ENCODE results near the gene L3MBTL1. TPM values are rescaled to one million over a fixed set of nuclear protein-coding genes. Genes with fewer than 3 reads are reported as not detected.
"Not testable (repeated sequence)": the region's sequence is repeated elsewhere in the genome, so short reads cannot be mapped to it uniquely, and the experiment has no call there.

Gene L3MBTL1
- total RNA-seq, 1 experiment from 2014 or later = 24.9 TPM

DNA sequence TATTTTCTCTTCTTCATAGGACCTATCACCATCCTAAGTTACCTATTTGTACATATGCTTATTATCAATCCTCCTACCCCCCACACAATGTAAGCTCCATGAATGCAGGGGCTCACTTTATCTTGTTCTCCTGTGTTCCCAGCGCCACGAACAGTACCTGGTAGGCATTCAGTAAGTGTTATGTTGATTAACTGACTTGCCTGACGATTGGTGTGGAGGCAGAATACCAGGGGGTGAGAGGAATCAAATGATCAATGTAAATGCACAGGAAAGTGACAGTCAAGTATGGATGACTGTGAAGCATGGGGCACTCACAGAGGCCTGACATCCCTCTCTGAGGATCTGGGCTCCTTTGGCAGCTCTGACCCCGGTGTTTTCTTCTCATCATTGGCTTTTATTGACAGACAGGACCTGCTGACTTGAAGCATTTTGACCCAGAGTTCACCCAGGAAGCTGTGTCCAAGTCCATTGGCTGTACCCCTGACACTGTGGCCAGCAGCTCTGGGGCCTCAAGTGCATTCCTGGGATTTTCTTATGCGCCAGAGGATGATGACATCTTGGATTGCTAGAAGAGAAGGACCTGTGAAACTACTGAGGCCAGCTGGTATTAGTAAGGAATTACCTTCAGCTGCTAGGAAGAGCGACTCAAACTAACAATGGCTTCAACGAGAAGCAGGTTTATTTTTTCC lies 77.1 kb downstream of the L3MBTL1 start:
- Histone ChIP-seq H3K9me3 (ENCODE audit: control insufficient read depth, insufficient read depth, low read depth, low read length) (no peaks in the 10 kb centered on the region), H3K27ac (ENCODE audit: low read length) (no peak overlapping the region), H3K27me3 (ENCODE audit: control insufficient read depth, insufficient read depth, low read length) (no peaks in the 10 kb centered on the region), H3K36me3 (ENCODE audit: control insufficient read depth, insufficient read depth, low read length) (no peaks in the 10 kb centered on the region), H3K4me3 (ENCODE audit: low read depth in 2 of 2, low read length in 2 of 2) (no peak overlapping the region), H3K4me1 (ENCODE audit: control insufficient read depth, insufficient read depth, low read length) (0 out of 2 replicates have a peak, but pooled peaks cover under 1% of the 10 kb centered on the region)
- POLR2A ChIA-PET = no interaction called here
- TF ChIP-seq REST (IDR thresholded peaks at IDR 0.05; ENCODE audit: insufficient read depth in 1 of 2, low read depth in 2 of 2, low read length in 1 of 2) = no peak
- TF ChIP-seq TCF7L2 (IDR thresholded peaks at IDR 0.05; ENCODE audit: low read depth, low read length) = no peak
- TF ChIP-seq POLR2AphosphoS5 (IDR thresholded peaks at IDR 0.05; ENCODE audit: low read depth, low read length) = no peak
- TF ChIP-seq SIN3A (IDR thresholded peaks at IDR 0.05; ENCODE audit: borderline replicate concordance, insufficient read depth, low read depth, low read length) = no peak
- no peak for TF ChIP-seq CTCF (IDR thresholded peaks at IDR 0.05)
- ATAC-seq = no peak
- intact Hi-C loops (cut with micrococcal nuclease; ENCODE audit: unreplicated experiment) = no loop called here
- in situ Hi-C loops (cut with HindIII; ENCODE audit: low pct_unique_long_range_greater_than_20kb, low sequenced_read_pairs) = no loop called here
- CTCF ChIA-PET = no interaction called here
- DNase-seq (ENCODE audit: low read depth, low spot score) = no peak
- BruUV-seq (replicated peaks) = no TSS peak

DNA sequence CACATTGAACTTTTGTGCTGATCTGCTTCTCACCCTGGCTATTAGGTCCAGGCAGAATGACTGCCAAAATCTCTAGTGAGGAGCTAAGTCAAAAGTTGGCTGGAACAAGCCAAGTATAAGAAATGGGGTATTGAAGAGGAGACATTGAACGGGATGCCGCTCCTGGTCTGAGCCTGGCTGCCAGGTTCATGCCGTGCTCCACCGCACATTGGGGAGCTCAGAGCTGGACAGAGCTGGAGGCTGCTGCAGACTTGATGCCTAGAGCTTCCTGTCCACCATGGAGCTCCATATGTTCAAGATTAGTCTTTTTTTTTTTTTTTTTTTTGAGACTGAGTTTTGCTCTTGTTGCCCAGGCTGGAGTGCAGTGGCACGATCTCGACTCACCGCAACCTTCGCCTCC lies 79.1 kb downstream of the L3MBTL1 start:
- no TSS peak for BruUV-seq (replicated peaks)
- TF ChIP-seq TCF7L2 (IDR thresholded peaks at IDR 0.05; ENCODE audit: low read depth, low read length) (no peak), POLR2AphosphoS5 (IDR thresholded peaks at IDR 0.05; ENCODE audit: low read depth, low read length) (no peak), SIN3A (IDR thresholded peaks at IDR 0.05; ENCODE audit: borderline replicate concordance, insufficient read depth, low read depth, low read length) (no peak), CTCF (IDR thresholded peaks at IDR 0.05) (no peak)
- POLR2A ChIA-PET = no interaction called here

DNA sequence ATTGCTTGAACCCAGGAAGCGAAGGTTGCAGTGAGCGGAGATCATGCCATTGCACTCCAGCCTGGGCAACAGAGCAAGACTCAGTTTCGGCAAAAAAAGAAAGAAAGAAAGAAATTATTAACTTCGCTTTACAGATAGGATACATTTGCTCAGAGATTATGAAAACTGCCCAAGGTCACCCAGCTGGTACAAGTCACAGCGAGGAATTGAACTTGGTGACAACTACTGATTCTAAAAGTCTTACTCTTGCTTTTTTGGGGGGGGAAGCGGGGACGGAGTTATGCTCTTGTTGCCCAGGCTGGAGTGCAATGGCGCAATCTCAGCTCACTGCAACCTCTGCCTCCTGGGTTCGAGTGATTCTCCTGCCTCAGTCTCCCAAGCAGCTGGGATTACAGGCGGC lies 81.0 kb downstream of the L3MBTL1 start:
- intact Hi-C loops (cut with micrococcal nuclease; ENCODE audit: unreplicated experiment); DNase-seq (ENCODE audit: low read depth, low spot score); in situ Hi-C loops (cut with HindIII; ENCODE audit: low pct_unique_long_range_greater_than_20kb, low sequenced_read_pairs); CTCF ChIA-PET; H3K9me3 ChIP-seq (ENCODE audit: control insufficient read depth, insufficient read depth, low read depth, low read length); ATAC-seq; H3K27me3 ChIP-seq (ENCODE audit: control insufficient read depth, insufficient read depth, low read length); H3K4me3 ChIP-seq (ENCODE audit: low read depth in 2 of 2, low read length in 2 of 2); POLR2A ChIA-PET; BruUV-seq (replicated peaks); H3K36me3 ChIP-seq (ENCODE audit: control insufficient read depth, insufficient read depth, low read length); H3K27ac ChIP-seq (ENCODE audit: low read length): not testable (repeated sequence)
- H3K4me1 ChIP-seq (ENCODE audit: control insufficient read depth, insufficient read depth, low read length) = peaks cover 13% of the 10 kb centered on the region; the same call in 1 of the 2 replicates

More for the DNA sequence above, 79.1 kb downstream of the L3MBTL1 start:
- Histone ChIP-seq H3K4me1 (ENCODE audit: control insufficient read depth, insufficient read depth, low read length) (peaks cover 10% of the 10 kb centered on the region; the same call in 1 of the 2 replicates), H3K36me3 (ENCODE audit: control insufficient read depth, insufficient read depth, low read length) (peaks cover 4% of the 10 kb centered on the region; the same call in 1 of the 2 replicates), H3K4me3 (ENCODE audit: low read depth in 2 of 2, low read length in 2 of 2) (no peak overlapping the region), H3K9me3 (ENCODE audit: control insufficient read depth, insufficient read depth, low read depth, low read length) (no peaks in the 10 kb centered on the region), H3K27ac (ENCODE audit: low read length) (no peak overlapping the region), H3K27me3 (ENCODE audit: control insufficient read depth, insufficient read depth, low read length) (no peaks in the 10 kb centered on the region)
- CTCF ChIA-PET = interaction anchor here (0.6 kb wide), 1 partner anchor 91 kb away, joined by 4 read pairs; no protein-coding TSS in a partner anchor
- intact Hi-C loops (cut with micrococcal nuclease; ENCODE audit: unreplicated experiment) = no loop called here
- DNase-seq (ENCODE audit: low read depth, low spot score) (no peak), ATAC-seq (no peak)
- in situ Hi-C loops (cut with HindIII; ENCODE audit: low pct_unique_long_range_greater_than_20kb, low sequenced_read_pairs) = no loop called here

Data from Panc1 (cell line).